ENCODE results near the gene CHRNA1. TPM values are rescaled to one million over a fixed set of nuclear protein-coding genes. Genes with fewer than 3 reads are reported as not detected.

CHRNA1 gene
- total and polyA plus RNA-seq, 2 experiments from 2014 or later, result not detected

- no peak overlapping the region for H3K4me2 ChIP-seq
- H3K9me3 Mint-ChIP-seq, result no peaks in the 10 kb centered on the region
- H3K27ac ChIP-seq (ENCODE audit: low read depth), result no peak overlapping the region
- no peaks in the 10 kb centered on the region for H3K79me2 ChIP-seq (replicated peaks; ENCODE audit: insufficient read depth)
- no peak overlapping the region for H3K4me3 ChIP-seq
- peaks cover 30% of the 10 kb centered on the region for H3K27me3 ChIP-seq (ENCODE audit: insufficient read depth)
- no peak for DNase-seq (ENCODE audit: low spot score)
- H3K4me1 Mint-ChIP-seq, result peaks cover 3% of the 10 kb centered on the region; the same call in 2 of the 3 replicates
- no peaks in the 10 kb centered on the region for H3K36me3 Mint-ChIP-seq (ENCODE audit: low read depth)
- H3K4me1 ChIP-seq (ENCODE audit: insufficient read depth), result 0 out of 2 replicates have a peak, but pooled peaks cover 7% of the 10 kb centered on the region
- 0 out of 2 replicates have a peak, but pooled peaks cover 9% of the 10 kb centered on the region for H3F3A ChIP-seq (replicated peaks; ENCODE audit: low read depth)
- ATAC-seq, result no peak
- no peak overlapping the region for H3K27ac Mint-ChIP-seq
- H3K27me3 Mint-ChIP-seq (ENCODE audit: insufficient read depth, low read depth, poor library complexity), result peaks cover 25% of the 10 kb centered on the region
- no peaks in the 10 kb centered on the region for H3K9me2 ChIP-seq (ENCODE audit: insufficient read depth)
- no peaks in the 10 kb centered on the region for H3K36me3 ChIP-seq (ENCODE audit: insufficient read depth)
- H2AFZ ChIP-seq, result no peak overlapping the region
- H3K4me3 Mint-ChIP-seq, result no peak overlapping the region
- H4K20me1 ChIP-seq (replicated peaks; ENCODE audit: insufficient read depth), result no peaks in the 10 kb centered on the region
- TF ChIP-seq EZH2phosphoT487 (IDR thresholded peaks at IDR 0.05; ENCODE audit: unreplicated experiment), result no peak
- no peak for TF ChIP-seq JUNB (IDR thresholded peaks at IDR 0.05; ENCODE audit: unreplicated experiment)
- no peak for TF ChIP-seq NANOG (IDR thresholded peaks at IDR 0.05; ENCODE audit: borderline replicate concordance)
- TF ChIP-seq ETS1 (IDR thresholded peaks at IDR 0.05), result no peak
- TF ChIP-seq REST (IDR thresholded peaks at IDR 0.05; ENCODE audit: unreplicated experiment), result no peak
- TF ChIP-seq POLR2AphosphoS5 (IDR thresholded peaks at IDR 0.05; ENCODE audit: low read depth), result no peak
- TF ChIP-seq ZNF331 (CRISPR knock-in tag; IDR thresholded peaks at IDR 0.05; ENCODE audit: low read depth), result no peak
- TF ChIP-seq EZH2 (IDR thresholded peaks at IDR 0.05; ENCODE audit: low read depth, unreplicated experiment), result no peak
- no peak for TF ChIP-seq STAT1 (IDR thresholded peaks at IDR 0.05; ENCODE audit: unreplicated experiment)
- no peak for TF ChIP-seq ZNF462 (CRISPR knock-in tag; IDR thresholded peaks at IDR 0.05)
- TF ChIP-seq CTCF (conservative IDR thresholded peaks at IDR 0.05; ENCODE audit: low read depth in 2 of 2), result no peak
- no peak for TF ChIP-seq ZNF114 (CRISPR knock-in tag; IDR thresholded peaks at IDR 0.05)
- TF ChIP-seq CREB1 (CRISPR knock-in tag; IDR thresholded peaks at IDR 0.05; ENCODE audit: low read depth), result no peak
These were observed 36.2 kb downstream of the CHRNA1 start for GRCh38 chr2:174728096-174728495.

All from GM23338 (cell line).